ENCODE measurements around the gene SLC35A5. TPM values are rescaled to one million over a fixed set of nuclear protein-coding genes. Genes with fewer than 3 reads are reported as not detected.
A peak's percentile ranks its signal among the peaks of the same experiment; 100 is the strongest.

SLC35A5 gene
- total and polyA plus RNA-seq, 8 donors, result 4.6 to 67.7 (median 19.6) TPM

GRCh38 chr3:112632596-112632995 is 70.8 kb downstream of the SLC35A5 start:
- Histone ChIP-seq H3K36me3 (no peaks in the 10 kb centered on the region), H3K9me3 (no peaks in the 10 kb centered on the region), H3K4me3 (no peak overlapping the region), H3K4me1 (peaks cover 0 to 59% (median 27%) of the 10 kb centered on the region in 4 donors), H3K27me3 (no peaks in the 10 kb centered on the region), H3K27ac (peak overlapping the region in 3 of 5 donors; percentile 10 to 79 (median 45))
- intact Hi-C loops (cut with DNase I; ENCODE audit: low total_unique reads), result no loop called here
- 37 to 58% (median 52%) methylated on average over 4 of the region's 4 CpGs for WGBS, 5 donors
- TF ChIP-seq POLR2A (IDR thresholded peaks at IDR 0.05) (no peak), EP300 (IDR thresholded peaks at IDR 0.05) (no peak), CTCF (IDR thresholded peaks at IDR 0.05) (no peak), POLR2AphosphoS5 (IDR thresholded peaks at IDR 0.05) (no peak)
- DNase-seq, result no peak

GRCh38 chr3:112633191-112633590 is 71.3 kb downstream of the SLC35A5 start:
- Histone ChIP-seq H3K4me3 (no peak overlapping the region), H3K36me3 (no peaks in the 10 kb centered on the region), H3K9me3 (no peaks in the 10 kb centered on the region), H3K4me1 (peaks cover 0 to 63% (median 27%) of the 10 kb centered on the region in 4 donors), H3K27me3 (no peaks in the 10 kb centered on the region), H3K27ac (peak overlapping the region in 4 of 5 donors; percentile 5 to 83 (median 78))
- TF ChIP-seq POLR2A (IDR thresholded peaks at IDR 0.05) (no peak), POLR2AphosphoS5 (IDR thresholded peaks at IDR 0.05) (no peak), EP300 (IDR thresholded peaks at IDR 0.05) (no peak), CTCF (IDR thresholded peaks at IDR 0.05) (no peak)
- intact Hi-C loops (cut with DNase I; ENCODE audit: low total_unique reads), result no loop called here
- DNase-seq, result no peak
- WGBS, 5 donors, result 47 to 55% (median 54%) methylated on average over 3 of the region's 3 CpGs

DNA sequence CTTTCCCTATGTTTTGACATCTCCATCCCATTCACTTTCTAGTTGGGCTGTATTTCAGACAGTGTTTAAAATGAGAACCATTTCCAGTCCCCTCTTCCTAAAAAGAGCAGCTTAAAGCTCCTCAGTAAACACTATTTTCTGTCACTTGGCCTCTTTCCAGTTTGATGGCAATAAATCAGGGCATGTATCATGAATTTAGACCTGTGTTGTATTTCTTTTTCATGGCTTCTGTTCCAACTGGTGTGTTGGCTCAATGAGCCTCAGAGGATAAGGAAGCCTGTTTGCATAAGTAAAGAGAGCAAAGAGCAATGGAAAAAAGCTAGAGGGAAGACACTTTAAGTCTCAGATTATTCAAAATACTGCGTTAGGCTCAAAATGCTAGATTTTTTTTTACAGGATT is 71.9 kb downstream of the SLC35A5 start:
- no peaks in the 10 kb centered on the region for H3K36me3 ChIP-seq
- intact Hi-C loops (cut with DNase I; ENCODE audit: low total_unique reads), result no loop called here
- H3K9me3 ChIP-seq, result no peaks in the 10 kb centered on the region
- peak in 1 of 2 donors; percentile 75 for DNase-seq
- H3K4me3 ChIP-seq, result no peak overlapping the region
- WGBS, 5 donors, result 42 to 54% (median 50%) methylated on average over 1 of the region's 1 CpG
- peaks cover 0 to 68% (median 27%) of the 10 kb centered on the region in 4 donors for H3K4me1 ChIP-seq
- H3K27me3 ChIP-seq, result no peaks in the 10 kb centered on the region
- no peak for TF ChIP-seq EP300 (IDR thresholded peaks at IDR 0.05)
- no peak for TF ChIP-seq POLR2AphosphoS5 (IDR thresholded peaks at IDR 0.05)
- TF ChIP-seq POLR2A (IDR thresholded peaks at IDR 0.05), result no peak
- TF ChIP-seq CTCF (IDR thresholded peaks at IDR 0.05), result no peak
- peak overlapping the region in 3 of 5 donors; percentile 78 to 83 (median 79) for H3K27ac ChIP-seq

- no peaks in the 10 kb centered on the region for H3K36me3 ChIP-seq
- peak overlapping the region in 4 of 5 donors; percentile 74 to 83 (median 78) for H3K27ac ChIP-seq
- H3K4me3 ChIP-seq, result peak overlapping the region in 1 of 4 donors; percentile 7
- H3K27me3 ChIP-seq, result no peaks in the 10 kb centered on the region
- 61 to 85% (median 82%) methylated on average over 4 of the region's 4 CpGs for WGBS, 5 donors
- intact Hi-C loops (cut with DNase I; ENCODE audit: low total_unique reads), result no loop called here
- no peak for DNase-seq
- H3K9me3 ChIP-seq, result no peaks in the 10 kb centered on the region
- no peak for TF ChIP-seq POLR2A (IDR thresholded peaks at IDR 0.05)
- no peak for TF ChIP-seq POLR2AphosphoS5 (IDR thresholded peaks at IDR 0.05)
- TF ChIP-seq CTCF (IDR thresholded peaks at IDR 0.05), result no peak
- TF ChIP-seq EP300 (IDR thresholded peaks at IDR 0.05), result no peak
- peaks cover 0 to 79% (median 21%) of the 10 kb centered on the region in 4 donors for H3K4me1 ChIP-seq
Measured at GRCh38 chr3:112634786-112635541, 73.1 kb downstream of the SLC35A5 start.

Other genes starting within 250 kb of the SLC35A5 start
- 10 to 100 TPM in 2 of 5 donors, 1 to 10 TPM in 3; 3.2 to 50.0 (median 9.0) TPM for gene CD200, start 228.9 kb upstream of the SLC35A5 start, total RNA-seq
- 1 to 10 TPM; 2.2 to 4.2 (median 2.7) TPM for gene CD200, start 228.9 kb upstream of the SLC35A5 start, polyA plus RNA-seq
- gene BTLA, start 62.6 kb upstream of the SLC35A5 start, total RNA-seq, result 1 to 10 TPM in 1 of 5 donors, not detected in 4; 2.4 TPM
- gene BTLA, start 62.6 kb upstream of the SLC35A5 start, polyA plus RNA-seq, result 1 to 10 TPM in 1 of 3 donors, not detected in 2; 1.1 TPM
- gene ATG3, start 83 bp upstream of the SLC35A5 start, total RNA-seq, result 10 to 100 TPM; 25.7 to 76.2 (median 62.2) TPM
- gene ATG3, start 83 bp upstream of the SLC35A5 start, polyA plus RNA-seq, result 10 to 100 TPM; 28.9 to 54.1 (median 48.4) TPM
- 100 to 1,000 TPM in 1 of 5 donors, 10 to 100 TPM in 3, 1 to 10 TPM in 1; 2.3 to 158 (median 29.0) TPM for gene CCDC80, start 79.1 kb downstream of the SLC35A5 start, total RNA-seq
- gene CCDC80, start 79.1 kb downstream of the SLC35A5 start, polyA plus RNA-seq, result 10 to 100 TPM in 2 of 3 donors, 1 to 10 TPM in 1; 7.4 to 11.8 (median 10.2) TPM

Data from stomach (tissue), 9 donors.